Hepatocyte (in vitro differentiated cells): ENCODE results near the gene HSD17B2. TPM values are rescaled to one million over a fixed set of nuclear protein-coding genes. Genes with fewer than 3 reads are reported as not detected.
"Not testable (repeated sequence)": the region's sequence is repeated elsewhere in the genome, so short reads cannot be mapped to it uniquely, and the experiment has no call there.

Experiments
- DNase-seq: peaks from one replicate; pipeline ENCODE4 v3.0.0-alpha.2; 2016; ENCODE audit warnings: low spot score
- H2AFZ ChIP-seq: fragments of 200-600 bp; sonication (generic); 2 replicates; pipeline ENCODE4 v1.6.0; 2016; ENCODE audit warnings: antibody characterized with exemption, mild to moderate bottlenecking
- H3K27ac ChIP-seq: fragments of 200-600 bp; sonication (generic); 2 replicates; pipeline ENCODE4 v1.5.1; 2016; ENCODE audit warnings: mild to moderate bottlenecking
- H3K27me3 ChIP-seq: fragments of 200-600 bp; sonication (generic); 2 replicates; pipeline ENCODE4 v1.6.1; 2016
- H3K36me3 ChIP-seq: fragments of 200-600 bp; sonication (generic); replicated peaks from 2 replicates; pipeline ENCODE4 v1.5.1; 2016; ENCODE audit warnings: low read depth; ENCODE audit not compliant: insufficient read depth
- H3K4me1 ChIP-seq: fragments of 200-600 bp; sonication (generic); 2 replicates; pipeline ENCODE4 v1.5.1; 2016; ENCODE audit warnings: mild to moderate bottlenecking, moderate library complexity; ENCODE audit not compliant: insufficient read depth
- H3K4me2 ChIP-seq: fragments of 200-600 bp; sonication (generic); 2 replicates; pipeline ENCODE4 v1.6.0; 2016
- H3K4me3 ChIP-seq: fragments of 200-600 bp; sonication (generic); 2 replicates; pipeline ENCODE4 v1.5.1; 2016; ENCODE audit warnings: mild to moderate bottlenecking
- H3K79me2 ChIP-seq: fragments of 200-600 bp; sonication (generic); 2 replicates; pipeline ENCODE4 v1.6.0; 2017; ENCODE audit warnings: mild to moderate bottlenecking
- H3K9me2 ChIP-seq: fragments of 200-600 bp; sonication (generic); replicated peaks from 2 replicates; pipeline ENCODE4 v1.6.0; 2017; ENCODE audit warnings: mild to moderate bottlenecking; ENCODE audit not compliant: insufficient read depth
- H3K9me3 ChIP-seq: fragments of 200-600 bp; sonication (generic); 2 replicates; pipeline ENCODE4 v1.5.1; 2016; ENCODE audit warnings: low read depth, mild to moderate bottlenecking
- H4K20me1 ChIP-seq: fragments of 200-600 bp; sonication (generic); 2 replicates; pipeline ENCODE4 v1.6.0; 2016; ENCODE audit warnings: mild to moderate bottlenecking; ENCODE audit not compliant: insufficient read depth, poor library complexity, severe bottlenecking
- EZH2 ChIP-seq: fragments of 200-600 bp; sonication (generic); IDR thresholded peaks from 2 replicates; pipeline ENCODE4 v1.6.1; 2016; ENCODE audit warnings: antibody characterized with exemption, mild to moderate bottlenecking, borderline replicate concordance
- EZH2phosphoT487 ChIP-seq: fragments of 200-600 bp; sonication (generic); IDR thresholded peaks from one replicate; pipeline ENCODE4 v1.6.1; 2018; ENCODE audit warnings: antibody characterized with exemption, mild to moderate bottlenecking, low read depth, moderate library complexity; ENCODE audit not compliant: unreplicated experiment, severe bottlenecking
- WGBS: methylation state at CpG from one replicate; pipeline ENCODE4 v1.1.6; 2016; ENCODE audit warnings: low lambda C conversion rate; ENCODE audit errors: missing lambda C conversion rate; 5-methylcytosine and 5-hydroxymethylcytosine counted together
- polyA plus RNA-seq: library from polyadenylated mRNA; unstranded; fragments of >200 nt; fragmentation: Nextera tagmentation; extraction: Ambion mirVana; gene quantifications from 2 replicates; pipeline ENCODE4 v1.2.1, GENCODE V29; 2016
- total RNA-seq: library from RNA; depleted of rRNA; stranded (reverse); fragments of >200 nt; gene quantifications from 2 replicates; pipeline ENCODE4 v1.2.3, GENCODE V29; 2014
- TF ChIP-seq, protein P1 (sequence below): fragments of 200-600 bp; sonication (generic); IDR thresholded peaks from 2 replicates; pipeline ENCODE4 v1.5.1; 2016; ENCODE audit warnings: antibody characterized with exemption, mild to moderate bottlenecking; ENCODE audit not compliant: poor library complexity

HSD17B2 gene
- total and polyA plus RNA-seq, 2 experiments from 2014 or later: 75.6 to 91.1 TPM

DNA sequence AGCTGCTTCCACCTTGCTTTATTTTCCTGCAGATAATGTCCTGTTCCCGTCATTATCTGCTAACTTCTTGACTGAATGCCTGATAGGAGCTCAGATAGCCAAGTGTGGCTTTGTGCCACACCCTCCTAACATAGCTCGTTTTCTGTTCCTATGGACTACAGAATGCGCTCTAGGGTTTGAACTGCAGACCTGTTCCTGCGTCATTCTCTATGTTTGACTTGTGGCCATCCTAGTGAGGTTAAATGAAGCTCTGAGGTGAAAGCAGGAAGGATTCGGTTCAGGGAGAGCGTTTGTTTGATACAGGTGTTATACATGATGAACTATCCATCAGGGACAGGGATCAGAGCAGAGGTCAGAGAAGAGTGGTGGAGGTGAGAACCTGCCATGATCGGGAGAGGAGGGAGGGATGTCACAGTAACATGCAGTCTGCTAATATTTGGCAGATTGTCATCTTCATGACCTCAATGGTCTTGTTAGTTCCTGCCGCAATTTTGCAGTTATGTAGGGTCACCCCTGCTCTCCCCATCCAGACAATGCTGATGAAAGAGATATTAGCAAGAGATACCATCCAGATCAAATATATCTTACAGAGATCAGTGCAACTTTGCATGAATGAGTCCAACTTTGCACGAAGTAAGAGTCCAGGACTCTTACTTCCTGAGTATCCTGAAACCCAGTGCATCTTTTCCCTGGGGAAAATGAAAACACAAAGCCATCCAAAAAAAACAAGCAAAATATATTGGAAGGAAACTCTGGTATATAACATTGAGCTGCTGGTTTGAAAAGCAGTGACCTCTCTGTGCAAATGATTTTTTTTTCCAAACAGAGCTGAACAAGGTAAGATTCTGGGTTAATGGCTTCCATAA, 102.1 kb downstream of the HSD17B2 start:
- H3K9me2 ChIP-seq: no peaks in the 10 kb centered on the region
- H3K4me2 ChIP-seq: no peak overlapping the region
- DNase-seq: no peak
- no peak for TF ChIP-seq EZH2phosphoT487
- TF ChIP-seq EZH2: no peak
- TF ChIP-seq, protein P1, sequence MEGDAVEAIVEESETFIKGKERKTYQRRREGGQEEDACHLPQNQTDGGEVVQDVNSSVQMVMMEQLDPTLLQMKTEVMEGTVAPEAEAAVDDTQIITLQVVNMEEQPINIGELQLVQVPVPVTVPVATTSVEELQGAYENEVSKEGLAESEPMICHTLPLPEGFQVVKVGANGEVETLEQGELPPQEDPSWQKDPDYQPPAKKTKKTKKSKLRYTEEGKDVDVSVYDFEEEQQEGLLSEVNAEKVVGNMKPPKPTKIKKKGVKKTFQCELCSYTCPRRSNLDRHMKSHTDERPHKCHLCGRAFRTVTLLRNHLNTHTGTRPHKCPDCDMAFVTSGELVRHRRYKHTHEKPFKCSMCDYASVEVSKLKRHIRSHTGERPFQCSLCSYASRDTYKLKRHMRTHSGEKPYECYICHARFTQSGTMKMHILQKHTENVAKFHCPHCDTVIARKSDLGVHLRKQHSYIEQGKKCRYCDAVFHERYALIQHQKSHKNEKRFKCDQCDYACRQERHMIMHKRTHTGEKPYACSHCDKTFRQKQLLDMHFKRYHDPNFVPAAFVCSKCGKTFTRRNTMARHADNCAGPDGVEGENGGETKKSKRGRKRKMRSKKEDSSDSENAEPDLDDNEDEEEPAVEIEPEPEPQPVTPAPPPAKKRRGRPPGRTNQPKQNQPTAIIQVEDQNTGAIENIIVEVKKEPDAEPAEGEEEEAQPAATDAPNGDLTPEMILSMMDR: no peak
- no peaks in the 10 kb centered on the region for H3K36me3 ChIP-seq
- H4K20me1 ChIP-seq: no peaks in the 10 kb centered on the region
- no peak overlapping the region for H3K4me3 ChIP-seq
- WGBS: 92% methylated on average over 9 of the region's 9 CpGs
- no peaks in the 10 kb centered on the region for H3K9me3 ChIP-seq
- H3K79me2 ChIP-seq: no peaks in the 10 kb centered on the region
- no peak overlapping the region for H3K27ac ChIP-seq
- peaks cover 4% of the 10 kb centered on the region for H3K4me1 ChIP-seq
- no peak overlapping the region for H2AFZ ChIP-seq
- no peaks in the 10 kb centered on the region for H3K27me3 ChIP-seq

DNA sequence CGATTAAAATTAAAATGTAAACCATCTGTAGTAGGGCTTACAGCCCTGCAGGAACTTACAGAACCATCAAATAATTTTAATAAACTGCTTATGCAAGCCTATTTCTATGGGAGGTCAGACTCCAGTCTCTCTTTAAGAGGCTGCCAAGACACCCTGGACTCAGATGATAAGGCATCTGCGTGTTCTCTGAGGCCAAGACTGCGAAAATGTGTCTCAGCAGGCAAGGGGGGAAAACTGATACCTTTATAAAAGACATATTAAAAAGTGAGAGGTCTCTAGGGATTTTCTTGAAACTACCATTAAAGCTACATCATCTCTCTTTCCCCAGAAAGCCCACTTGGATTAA, 102.7 kb downstream of the HSD17B2 start:
- Histone ChIP-seq H3K79me2 (no peaks in the 10 kb centered on the region), H4K20me1 (no peaks in the 10 kb centered on the region), H3K27me3 (no peaks in the 10 kb centered on the region), H3K4me3 (no peak overlapping the region), H3K27ac (no peak overlapping the region), H3K9me2 (no peaks in the 10 kb centered on the region), H2AFZ (no peak overlapping the region), H3K9me3 (no peaks in the 10 kb centered on the region), H3K4me1 (peaks cover 4% of the 10 kb centered on the region), H3K36me3 (no peaks in the 10 kb centered on the region), H3K4me2 (no peak overlapping the region)
- 82% methylated on average over 3 of the region's 3 CpGs for WGBS
- no peak for DNase-seq
- TF ChIP-seq, protein P1: no peak
- TF ChIP-seq EZH2phosphoT487 (no peak), EZH2 (no peak)

DNA sequence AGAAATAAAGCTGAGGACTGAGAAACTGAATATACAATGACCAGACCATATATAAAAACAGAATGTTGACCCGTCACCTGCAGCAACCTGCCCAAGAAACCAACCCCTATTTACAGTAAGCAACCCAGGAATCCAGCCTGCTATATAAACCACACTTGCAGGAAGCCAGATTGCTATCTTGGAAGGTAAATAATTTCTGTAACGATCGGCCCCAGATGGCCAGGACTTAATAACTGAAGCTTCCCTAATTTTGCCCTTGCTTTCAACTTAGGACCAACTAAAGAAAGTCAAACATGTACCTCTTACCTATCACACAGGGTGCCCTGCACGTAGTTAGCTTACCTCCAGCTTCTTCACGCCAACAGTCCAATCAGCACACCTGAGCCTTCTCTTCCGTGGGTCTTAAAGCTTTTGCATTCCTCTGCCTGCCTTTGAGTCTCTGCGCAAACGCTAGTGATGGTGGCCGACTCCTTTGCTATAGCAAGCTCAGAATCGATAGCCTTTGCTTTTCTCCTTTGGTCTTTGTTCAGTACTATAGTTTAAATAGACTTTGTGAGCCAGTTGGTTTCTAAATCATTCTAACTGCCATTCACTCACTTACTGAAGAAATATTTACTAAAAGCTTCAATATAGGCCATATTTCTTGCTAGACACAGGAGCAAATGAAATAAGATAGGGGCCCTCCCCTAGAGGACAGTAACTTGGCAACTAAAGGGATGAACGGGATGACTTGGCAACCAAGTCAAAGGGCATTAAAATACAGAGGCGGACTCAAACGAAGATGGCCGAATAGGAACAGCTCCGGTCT, 103.6 kb downstream of the HSD17B2 start:
- Histone ChIP-seq H3K27ac (peak overlapping the region; percentile 34), H3K27me3 (no peaks in the 10 kb centered on the region), H3K9me3 (no peaks in the 10 kb centered on the region), H3K4me3 (no peak overlapping the region), H2AFZ (no peak overlapping the region), H4K20me1 (no peaks in the 10 kb centered on the region), H3K4me1 (peaks cover 4% of the 10 kb centered on the region), H3K9me2 (no peaks in the 10 kb centered on the region), H3K4me2 (peak overlapping the region; percentile 57), H3K36me3 (no peaks in the 10 kb centered on the region), H3K79me2 (no peaks in the 10 kb centered on the region)
- no peak for DNase-seq
- TF ChIP-seq EZH2: no peak
- TF ChIP-seq EZH2phosphoT487: no peak
- TF ChIP-seq, protein P1: no peak
- 84% methylated on average over 15 of the region's 15 CpGs for WGBS

GRCh38 chr16:82139286-82139571, 104.2 kb downstream of the HSD17B2 start:
- not testable (repeated sequence) for H3K9me2 ChIP-seq, H4K20me1 ChIP-seq, H3K27ac ChIP-seq, DNase-seq, H3K79me2 ChIP-seq, H3K36me3 ChIP-seq, H3K9me3 ChIP-seq, H3K27me3 ChIP-seq, H2AFZ ChIP-seq, H3K4me3 ChIP-seq, H3K4me1 ChIP-seq
- H3K4me2 ChIP-seq: peak overlapping the region; percentile 57
- 36% methylated on average over 10 of the region's 19 CpGs for WGBS
